C4-2B (cell line): ENCODE results near the gene HPF1.

Source experiments
- ZFX ChIP-seq: fragments of 450-650 bp; IDR thresholded peaks from 2 replicates; pipeline ENCODE4 v1.6.1; 2017
- TF ChIP-seq, protein P1 (sequence below): fragments of 450-650 bp; conservative IDR thresholded peaks from 2 replicates; pipeline ENCODE4 v1.5.1; 2017; ENCODE audit warnings: mild to moderate bottlenecking

DNA sequence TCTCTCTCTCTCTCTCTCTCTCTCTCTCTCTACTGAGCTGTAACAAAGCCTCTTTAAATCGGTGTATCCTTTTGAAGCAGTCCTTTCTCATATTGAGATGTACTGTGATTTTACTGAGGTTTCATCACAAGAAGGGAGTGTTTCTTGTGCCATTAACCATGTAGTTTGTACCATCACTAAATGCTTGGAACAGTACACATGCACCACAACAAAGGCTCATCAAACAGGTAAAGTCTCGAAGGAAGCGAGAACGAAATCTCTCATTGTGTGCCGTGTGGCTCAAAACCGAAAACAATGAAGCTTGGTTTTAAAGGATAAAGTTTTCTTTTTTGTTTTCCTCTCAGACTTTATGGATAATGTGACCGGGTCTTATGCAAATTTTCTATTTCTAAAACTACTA, 37.2 kb downstream of the HPF1 start:
- TF ChIP-seq, protein P1, sequence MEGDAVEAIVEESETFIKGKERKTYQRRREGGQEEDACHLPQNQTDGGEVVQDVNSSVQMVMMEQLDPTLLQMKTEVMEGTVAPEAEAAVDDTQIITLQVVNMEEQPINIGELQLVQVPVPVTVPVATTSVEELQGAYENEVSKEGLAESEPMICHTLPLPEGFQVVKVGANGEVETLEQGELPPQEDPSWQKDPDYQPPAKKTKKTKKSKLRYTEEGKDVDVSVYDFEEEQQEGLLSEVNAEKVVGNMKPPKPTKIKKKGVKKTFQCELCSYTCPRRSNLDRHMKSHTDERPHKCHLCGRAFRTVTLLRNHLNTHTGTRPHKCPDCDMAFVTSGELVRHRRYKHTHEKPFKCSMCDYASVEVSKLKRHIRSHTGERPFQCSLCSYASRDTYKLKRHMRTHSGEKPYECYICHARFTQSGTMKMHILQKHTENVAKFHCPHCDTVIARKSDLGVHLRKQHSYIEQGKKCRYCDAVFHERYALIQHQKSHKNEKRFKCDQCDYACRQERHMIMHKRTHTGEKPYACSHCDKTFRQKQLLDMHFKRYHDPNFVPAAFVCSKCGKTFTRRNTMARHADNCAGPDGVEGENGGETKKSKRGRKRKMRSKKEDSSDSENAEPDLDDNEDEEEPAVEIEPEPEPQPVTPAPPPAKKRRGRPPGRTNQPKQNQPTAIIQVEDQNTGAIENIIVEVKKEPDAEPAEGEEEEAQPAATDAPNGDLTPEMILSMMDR: no peak
- TF ChIP-seq ZFX: no peak
